Fibroblast of lung (primary cell): ENCODE data around the gene PGM5. TPM values are rescaled to one million over a fixed set of nuclear protein-coding genes. Genes with fewer than 3 reads are reported as not detected.

Experiments
- DNase-seq, 2 donors: peaks; one replicate each; pipeline versions ENCODE4 v3.0.0 to v3.0.0-alpha.2; 2010; ENCODE audit warnings: low read depth in 2 of 2
- H2AFZ ChIP-seq: 2 replicates; pipeline ENCODE4 v1.5.1; 2012; ENCODE audit warnings: low read length, control low read depth, inconsistent platforms
- H3K27ac ChIP-seq: 2 replicates; pipeline ENCODE4 v1.5.1; 2011; ENCODE audit warnings: low read length, control low read depth; ENCODE audit not compliant: insufficient read depth
- H3K27me3 ChIP-seq: 2 replicates; pipeline ENCODE4 v1.5.1; 2011; ENCODE audit warnings: mild to moderate bottlenecking, low read length; ENCODE audit not compliant: control insufficient read depth, insufficient read depth
- H3K36me3 ChIP-seq: 2 replicates; pipeline ENCODE4 v1.5.1; 2011; ENCODE audit warnings: low read length; ENCODE audit not compliant: control insufficient read depth, insufficient read depth
- H3K4me1 ChIP-seq: 2 replicates; pipeline ENCODE4 v1.5.1; 2011; ENCODE audit warnings: low read length; ENCODE audit not compliant: control insufficient read depth, insufficient read depth; ENCODE audit errors: extremely low read depth
- H3K4me2 ChIP-seq: 2 replicates; pipeline ENCODE4 v1.5.1; 2011; ENCODE audit warnings: low read length, control low read depth; ENCODE audit not compliant: insufficient read depth; ENCODE audit errors: extremely low read depth
- H3K4me3 ChIP-seq, 4 experiments: fragments of 200-600 bp in 1 of 4; sonication (generic) in 1 of 4; replicated peaks in 1 of 4; 2 replicates each; pipeline ENCODE4 v1.5.1; 2011 to 2016; ENCODE audit warnings: low read length in 4 of 4, low read depth in 3 of 4, mild to moderate bottlenecking in 3 of 4, control low read depth in 2 of 4, inconsistent platforms in 1 of 4, mixed read lengths in 1 of 4; ENCODE audit not compliant: insufficient read depth in 1 of 4; ENCODE audit errors: control extremely low read depth in 1 of 4
- H3K79me2 ChIP-seq: 2 replicates; pipeline ENCODE4 v1.5.1; 2012; ENCODE audit warnings: mild to moderate bottlenecking, low read length, inconsistent platforms; ENCODE audit not compliant: control insufficient read depth, insufficient read depth
- H3K9ac ChIP-seq: 2 replicates; pipeline ENCODE4 v1.5.1; 2011; ENCODE audit warnings: mild to moderate bottlenecking, low read length, control low read depth; ENCODE audit not compliant: insufficient read depth
- H3K9me3 ChIP-seq: 2 replicates; pipeline ENCODE4 v1.5.1; 2012; ENCODE audit warnings: low read depth, low read length; ENCODE audit not compliant: control insufficient read depth, insufficient read depth
- H4K20me1 ChIP-seq: 2 replicates; pipeline ENCODE4 v1.5.1; 2011; ENCODE audit warnings: low read length; ENCODE audit not compliant: control insufficient read depth, insufficient read depth; ENCODE audit errors: extremely low read depth
- EZH2 ChIP-seq: IDR thresholded peaks from 2 replicates; pipeline ENCODE4 v1.5.1; 2012; ENCODE audit warnings: low read length, control low read depth, mild to moderate bottlenecking; ENCODE audit errors: missing control alignments
- polyA plus RNA-seq, 2 donors: library from polyadenylated mRNA; depleted of rRNA in 1 of 2; stranded (reverse) in 1 of 2; unstranded in 1 of 2; fragments of >200 nt; gene quantifications; 2 replicates each; pipeline ENCODE4 v1.2.1, GENCODE V29; 2011 to 2012; ENCODE audit warnings: missing spikeins in 1 of 2
- total RNA-seq: library from RNA; depleted of rRNA; stranded (reverse); fragments of >200 nt; gene quantifications from 2 replicates; pipeline ENCODE4 v1.2.1, GENCODE V29; 2014
- TF ChIP-seq, protein P1 (sequence below), 2 donors: IDR thresholded peaks in 1 of 2; conservative IDR thresholded peaks in 1 of 2; 1 replicate in 1 of 2; 2 replicates in 1 of 2; pipeline ENCODE4 v1.5.1; 2011 to 2012; ENCODE audit warnings: low read length in 2 of 2, control low read depth in 1 of 2, inconsistent platforms in 1 of 2, low read depth in 1 of 2, mild to moderate bottlenecking in 1 of 2

The PGM5 gene
- total and polyA plus RNA-seq, 2 donors (not counting 1 experiment from before 2014, with no cell fraction given): 42.6 to 113 TPM

DNA sequence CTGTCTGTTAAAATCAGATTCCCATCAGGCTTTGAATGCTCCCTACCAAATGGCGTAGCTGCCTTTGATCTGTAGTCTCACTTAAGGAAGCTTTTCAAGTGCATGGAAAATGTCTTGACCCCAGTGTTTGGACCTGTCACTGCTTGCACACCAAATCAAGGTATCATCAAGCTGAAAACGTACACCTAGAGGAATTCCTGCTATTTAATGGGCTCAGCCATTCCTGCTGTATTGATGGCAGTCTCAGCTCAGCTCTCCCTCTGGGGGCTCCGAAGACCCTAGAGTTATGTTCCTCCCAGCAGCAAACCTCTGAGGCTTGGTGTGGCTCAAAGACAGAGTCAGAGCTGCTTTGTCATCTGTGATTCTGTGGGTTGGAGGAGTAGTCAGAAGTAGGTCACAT is 63.5 kb downstream of the PGM5 start:
- TF ChIP-seq, protein P1, sequence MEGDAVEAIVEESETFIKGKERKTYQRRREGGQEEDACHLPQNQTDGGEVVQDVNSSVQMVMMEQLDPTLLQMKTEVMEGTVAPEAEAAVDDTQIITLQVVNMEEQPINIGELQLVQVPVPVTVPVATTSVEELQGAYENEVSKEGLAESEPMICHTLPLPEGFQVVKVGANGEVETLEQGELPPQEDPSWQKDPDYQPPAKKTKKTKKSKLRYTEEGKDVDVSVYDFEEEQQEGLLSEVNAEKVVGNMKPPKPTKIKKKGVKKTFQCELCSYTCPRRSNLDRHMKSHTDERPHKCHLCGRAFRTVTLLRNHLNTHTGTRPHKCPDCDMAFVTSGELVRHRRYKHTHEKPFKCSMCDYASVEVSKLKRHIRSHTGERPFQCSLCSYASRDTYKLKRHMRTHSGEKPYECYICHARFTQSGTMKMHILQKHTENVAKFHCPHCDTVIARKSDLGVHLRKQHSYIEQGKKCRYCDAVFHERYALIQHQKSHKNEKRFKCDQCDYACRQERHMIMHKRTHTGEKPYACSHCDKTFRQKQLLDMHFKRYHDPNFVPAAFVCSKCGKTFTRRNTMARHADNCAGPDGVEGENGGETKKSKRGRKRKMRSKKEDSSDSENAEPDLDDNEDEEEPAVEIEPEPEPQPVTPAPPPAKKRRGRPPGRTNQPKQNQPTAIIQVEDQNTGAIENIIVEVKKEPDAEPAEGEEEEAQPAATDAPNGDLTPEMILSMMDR (conservative IDR thresholded peaks at IDR 0.05 in 1 of 2, IDR thresholded peaks at IDR 0.05 in 1 of 2; ENCODE audit: low read depth in 1 of 2, low read length in 2 of 2): no peak
- TF ChIP-seq EZH2: no peak
- Histone ChIP-seq H3K79me2 (no peaks in the 10 kb centered on the region), H3K27me3 (no peaks in the 10 kb centered on the region), H3K9ac (no peak overlapping the region), H2AFZ (no peak overlapping the region), H3K4me3 (no peak overlapping the region), H4K20me1 (no peaks in the 10 kb centered on the region), H3K4me1 (no peaks in the 10 kb centered on the region), H3K27ac (no peak overlapping the region), H3K9me3 (no peaks in the 10 kb centered on the region), H3K4me2 (no peak overlapping the region), H3K36me3 (no peaks in the 10 kb centered on the region)
- no peak for DNase-seq

DNA sequence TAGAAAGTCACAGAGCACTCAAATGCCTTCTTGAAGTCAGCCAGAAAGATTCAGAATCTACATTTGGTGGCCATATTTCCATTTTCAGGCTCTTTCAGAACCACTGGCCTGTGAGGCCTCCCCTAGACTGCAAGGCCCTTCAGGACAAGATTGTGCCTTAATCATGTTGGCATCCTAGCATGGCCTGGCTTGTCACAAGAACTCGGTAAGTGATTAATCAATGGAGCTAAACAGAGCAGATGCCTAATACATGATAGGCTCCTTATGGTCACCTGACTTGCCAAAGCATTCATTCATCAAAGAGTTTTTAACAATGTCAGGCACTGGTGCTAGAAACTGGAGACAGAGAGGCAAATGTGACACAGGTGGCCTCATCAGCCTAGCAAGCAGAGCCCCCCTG is 70.3 kb downstream of the PGM5 start:
- no peaks in the 10 kb centered on the region for H3K4me1 ChIP-seq
- no peak for TF ChIP-seq EZH2
- TF ChIP-seq, protein P1 (conservative IDR thresholded peaks at IDR 0.05 in 1 of 2, IDR thresholded peaks at IDR 0.05 in 1 of 2; ENCODE audit: low read depth in 1 of 2, low read length in 2 of 2): no peak
- H3K4me2 ChIP-seq: no peak overlapping the region
- no peak for DNase-seq
- H3K9me3 ChIP-seq: no peaks in the 10 kb centered on the region
- H3K9ac ChIP-seq: no peak overlapping the region
- no peak overlapping the region for H3K27ac ChIP-seq
- H3K79me2 ChIP-seq: no peaks in the 10 kb centered on the region
- H2AFZ ChIP-seq: no peak overlapping the region
- H3K36me3 ChIP-seq: no peaks in the 10 kb centered on the region
- no peak overlapping the region for H3K4me3 ChIP-seq
- no peaks in the 10 kb centered on the region for H4K20me1 ChIP-seq
- H3K27me3 ChIP-seq: no peaks in the 10 kb centered on the region

DNA sequence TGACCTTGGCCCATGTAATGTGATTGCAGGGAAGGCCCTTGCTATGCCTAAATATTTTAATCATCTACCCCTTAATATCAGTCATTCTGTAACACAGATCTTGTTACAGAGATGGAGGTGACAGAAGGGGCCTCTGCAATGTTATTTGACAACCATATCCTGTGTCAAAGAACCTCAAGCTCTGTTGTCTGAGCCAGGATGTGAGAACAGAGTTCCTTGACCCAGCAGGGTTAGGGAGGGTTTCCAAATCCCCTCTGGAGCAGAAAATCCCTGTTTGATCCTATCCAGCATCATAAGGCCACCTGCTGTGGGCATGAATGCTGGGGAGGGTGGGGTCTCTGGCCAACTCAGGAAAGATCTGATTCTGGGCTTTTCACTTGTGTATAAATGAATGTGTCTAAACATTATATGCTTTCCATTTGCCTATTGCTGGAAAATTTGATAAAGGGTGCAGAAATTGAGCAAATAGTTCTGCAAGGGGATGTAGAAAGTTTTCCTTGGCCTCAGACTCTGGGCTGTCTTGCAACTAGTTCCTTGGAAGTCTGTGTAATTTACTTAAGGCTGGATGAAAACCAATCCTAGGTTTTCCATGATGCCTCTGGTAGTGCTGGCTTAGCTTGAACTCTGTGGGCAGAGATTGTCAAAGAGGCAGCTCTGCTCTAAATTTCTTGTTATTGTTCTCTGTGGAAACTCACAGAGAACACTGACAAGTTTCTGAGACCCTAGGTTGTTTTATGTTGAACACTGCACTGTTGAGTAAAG is 71.0 kb downstream of the PGM5 start:
- H3K4me3 ChIP-seq: no peak overlapping the region
- H3K4me1 ChIP-seq: no peaks in the 10 kb centered on the region
- no peaks in the 10 kb centered on the region for H3K36me3 ChIP-seq
- DNase-seq: peak in 1 of 2 donors; percentile 48
- H3K27me3 ChIP-seq: no peaks in the 10 kb centered on the region
- no peak overlapping the region for H3K4me2 ChIP-seq
- H3K9ac ChIP-seq: no peak overlapping the region
- no peaks in the 10 kb centered on the region for H4K20me1 ChIP-seq
- no peaks in the 10 kb centered on the region for H3K79me2 ChIP-seq
- no peak for TF ChIP-seq EZH2
- TF ChIP-seq, protein P1 (conservative IDR thresholded peaks at IDR 0.05 in 1 of 2, IDR thresholded peaks at IDR 0.05 in 1 of 2; ENCODE audit: low read depth in 1 of 2, low read length in 2 of 2): no peak
- H3K27ac ChIP-seq: no peak overlapping the region
- H2AFZ ChIP-seq: no peak overlapping the region
- no peaks in the 10 kb centered on the region for H3K9me3 ChIP-seq
